NCI-H524 (cell line): ENCODE measurements around the gene SRL.
"Not testable (repeated sequence)": the region's sequence is repeated elsewhere in the genome, so short reads cannot be mapped to it uniquely, and the experiment has no call there.

ENCODE experiments used
- DNase-seq, 2 experiments: peaks; one replicate each; lab custom pipeline; 2025; lab: John Stamatoyannopoulos, UW

The SRL gene

DNA sequence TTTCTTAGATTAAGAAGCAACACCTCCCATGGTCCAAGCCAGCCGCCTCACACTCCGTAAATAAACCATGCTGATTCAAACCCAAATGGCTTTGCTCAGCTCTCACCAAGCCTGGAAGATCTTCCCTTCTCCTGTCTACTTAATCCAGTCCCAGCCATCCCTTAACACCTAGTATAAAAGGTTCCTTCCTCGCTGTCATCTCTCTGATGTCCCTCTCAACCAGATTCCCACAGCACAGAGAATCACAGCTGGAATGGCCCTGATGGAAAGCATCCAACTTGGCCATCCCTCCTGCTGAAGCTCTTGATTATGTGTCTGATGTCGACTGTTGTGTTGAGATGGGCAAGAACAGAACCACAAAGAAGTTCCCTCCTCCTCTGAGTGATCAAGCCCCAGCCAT is 75.1 kb downstream of the SRL start:
- no peak for DNase-seq

DNA sequence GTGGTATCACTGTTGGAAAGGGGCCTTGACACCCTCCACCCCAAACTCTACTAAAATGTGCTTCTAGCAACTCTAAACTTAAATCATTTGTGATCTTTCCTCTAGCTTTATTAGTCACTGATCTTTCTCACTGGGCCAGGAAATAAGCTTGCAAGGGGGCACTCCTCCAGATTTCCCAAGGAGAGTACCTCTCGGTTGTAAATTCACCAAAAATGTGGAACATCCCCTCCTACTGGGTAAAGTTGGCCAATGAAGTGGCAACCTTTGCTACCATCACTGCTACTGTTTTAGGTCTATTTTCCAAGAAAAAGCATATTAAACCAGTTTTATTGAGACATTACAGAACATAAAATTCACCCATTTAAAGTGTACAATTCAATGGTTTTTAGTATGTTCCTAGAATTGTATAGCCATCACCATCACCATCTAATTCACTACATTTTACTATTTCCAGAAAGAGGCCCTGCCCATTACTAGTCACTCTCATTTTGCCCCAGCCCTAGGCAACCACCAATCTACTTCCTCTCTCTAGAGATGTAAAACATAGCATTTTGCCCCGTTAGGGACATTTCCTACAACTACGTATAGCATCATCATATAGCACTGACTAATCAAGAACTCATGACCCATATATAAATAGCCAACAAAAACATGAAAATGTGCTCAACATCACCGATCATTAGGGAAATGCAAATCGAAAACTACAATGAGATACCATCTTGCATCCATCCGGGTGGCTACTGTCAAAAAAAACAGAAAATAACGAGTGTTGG is 81.0 kb downstream of the SRL start:
- no peak for DNase-seq

DNA sequence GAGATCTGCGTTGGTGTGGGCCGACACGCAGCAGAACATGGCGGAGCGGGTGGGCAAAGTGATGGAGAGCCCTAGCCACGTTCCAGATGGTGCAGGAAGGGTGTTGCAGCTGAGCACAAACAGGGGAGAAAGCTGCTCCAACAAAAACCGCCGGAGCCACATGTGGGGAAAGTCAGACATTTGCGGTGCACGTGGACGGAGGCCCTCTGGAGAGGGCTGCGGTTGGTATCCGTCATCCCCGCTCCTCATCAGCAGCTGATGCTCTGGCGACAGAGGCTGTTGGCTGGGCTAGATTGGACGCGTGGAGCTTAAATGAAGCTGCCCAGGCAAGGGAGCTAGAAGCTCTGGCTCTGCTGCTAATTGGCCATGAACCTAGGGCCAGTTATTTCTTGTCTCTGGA is 82.2 kb downstream of the SRL start:
- no peak for DNase-seq

DNA sequence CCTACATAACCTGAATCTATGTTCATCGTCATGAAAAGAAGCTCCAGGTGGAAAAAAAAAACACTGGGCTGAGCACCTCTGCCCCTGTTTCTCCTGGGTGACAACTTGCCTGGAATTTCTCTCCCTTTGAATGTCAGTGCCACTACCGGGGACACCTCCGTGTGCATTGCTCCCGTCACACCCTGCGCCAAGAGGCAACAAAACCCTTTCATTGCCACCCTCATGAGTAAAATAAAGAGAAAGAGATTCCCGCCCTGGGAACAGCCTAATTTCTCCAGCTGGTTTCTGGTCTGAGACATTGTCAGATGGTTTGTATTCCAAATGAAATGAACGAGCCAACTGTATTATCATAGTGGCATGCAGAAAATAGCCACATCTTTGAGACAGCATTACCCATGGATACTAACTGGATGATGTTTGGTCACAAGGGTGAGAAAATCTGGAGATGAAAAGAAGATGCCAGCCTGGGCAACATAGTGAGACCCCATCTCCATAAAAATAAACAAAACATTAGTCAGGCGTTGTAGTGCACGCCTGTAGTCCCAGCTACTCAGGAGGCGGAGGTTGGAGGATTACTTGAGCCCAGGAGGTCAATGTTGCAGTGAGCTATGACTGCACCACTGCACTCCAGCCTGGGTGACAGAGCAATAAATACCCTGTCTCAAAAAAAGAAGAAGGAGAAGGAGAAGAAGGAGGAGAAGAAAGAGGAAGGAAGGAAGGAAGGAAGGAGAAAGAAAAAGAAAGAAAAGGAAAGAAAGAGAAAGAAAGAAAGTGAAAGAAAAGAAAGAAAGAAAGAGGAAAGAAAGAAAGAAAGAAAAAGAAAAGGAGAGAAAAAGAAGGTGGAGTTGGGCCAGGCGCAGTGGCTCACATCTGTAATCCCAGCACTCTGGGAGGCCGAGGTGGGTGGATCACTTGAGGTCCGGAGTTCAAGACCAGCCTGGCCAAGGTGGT is 83.5 kb downstream of the SRL start:
- DNase-seq: no peak

DNA sequence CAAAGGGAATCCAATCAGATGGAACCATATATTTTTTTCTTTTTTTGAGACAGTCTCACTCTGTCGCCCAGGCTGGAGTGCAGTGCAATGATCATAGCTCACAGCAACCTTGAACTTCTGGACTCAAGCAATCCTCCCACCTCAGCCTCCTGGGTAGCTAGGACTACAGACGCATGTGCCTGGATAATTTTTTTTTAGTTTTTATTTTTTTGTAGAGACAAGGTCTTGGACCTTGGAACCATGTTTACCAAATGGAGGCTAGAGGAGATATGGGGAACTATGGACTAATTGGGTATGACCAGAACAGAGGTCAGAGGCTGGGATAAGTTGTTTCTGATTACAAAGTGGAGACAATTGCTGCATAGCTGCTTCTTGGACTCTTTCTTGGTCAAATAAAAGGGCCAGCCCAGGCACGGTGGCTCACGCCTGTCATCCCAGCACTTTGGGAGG is 84.5 kb downstream of the SRL start:
- no peak for DNase-seq

DNA sequence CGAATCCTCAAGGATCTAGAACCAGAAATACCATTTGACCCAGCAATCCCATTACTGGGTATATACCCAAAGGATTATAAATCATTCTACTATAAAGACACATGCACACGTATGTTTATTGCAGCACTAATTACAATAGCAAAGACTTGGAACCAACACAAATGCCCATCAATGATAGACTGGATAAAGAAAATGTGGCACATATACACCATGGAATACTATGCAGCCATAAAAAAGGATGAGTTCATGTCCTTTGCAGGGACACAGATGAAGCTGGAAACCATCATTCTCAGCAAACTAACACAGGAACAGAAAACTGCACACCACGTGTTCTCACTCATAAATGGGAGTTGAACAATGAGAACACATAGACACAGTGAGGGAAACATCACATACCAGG is 85.4 kb downstream of the SRL start:
- not testable (repeated sequence) for DNase-seq

DNA sequence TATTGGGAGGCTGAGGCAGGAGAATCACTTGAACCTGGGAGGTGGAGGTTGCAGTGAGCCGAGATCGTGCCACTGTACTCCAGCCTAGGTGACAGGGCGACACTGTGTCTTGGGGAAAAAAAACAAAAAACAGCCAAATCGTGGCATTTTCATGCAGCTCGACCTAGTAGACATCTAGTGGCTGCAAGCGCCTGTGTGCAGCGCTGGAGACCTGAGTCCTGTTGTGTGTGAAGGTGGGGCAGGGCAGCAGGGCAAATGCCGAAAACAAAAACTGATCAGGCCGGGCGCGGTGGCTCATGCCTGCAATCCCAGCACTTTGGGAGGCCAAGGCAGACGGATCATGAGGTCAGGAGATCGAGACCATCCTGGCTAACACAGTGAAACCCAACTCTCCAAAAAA is 88.5 kb downstream of the SRL start:
- DNase-seq: not testable (repeated sequence)

DNA sequence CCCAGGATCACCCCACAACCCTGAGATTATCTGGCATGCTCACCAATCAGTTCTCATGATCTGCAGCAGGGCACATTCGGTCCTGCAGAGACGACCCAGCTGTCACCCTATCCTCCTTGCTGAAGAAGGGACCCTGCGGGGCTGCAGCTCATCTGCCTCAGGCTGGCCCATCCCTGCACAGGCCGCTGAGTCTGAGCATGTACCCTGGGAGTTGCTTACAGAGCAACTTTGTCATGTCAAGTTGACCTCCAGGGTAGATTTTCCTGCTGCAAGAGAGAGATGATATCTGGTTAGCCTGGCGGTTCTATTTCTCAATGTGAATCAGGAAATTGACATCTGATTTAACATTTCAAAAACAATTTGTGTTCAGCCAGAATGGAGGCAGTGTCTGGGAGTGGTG is 89.6 kb downstream of the SRL start:
- peak in 1 of 2 experiments; percentile 57 for DNase-seq

DNA sequence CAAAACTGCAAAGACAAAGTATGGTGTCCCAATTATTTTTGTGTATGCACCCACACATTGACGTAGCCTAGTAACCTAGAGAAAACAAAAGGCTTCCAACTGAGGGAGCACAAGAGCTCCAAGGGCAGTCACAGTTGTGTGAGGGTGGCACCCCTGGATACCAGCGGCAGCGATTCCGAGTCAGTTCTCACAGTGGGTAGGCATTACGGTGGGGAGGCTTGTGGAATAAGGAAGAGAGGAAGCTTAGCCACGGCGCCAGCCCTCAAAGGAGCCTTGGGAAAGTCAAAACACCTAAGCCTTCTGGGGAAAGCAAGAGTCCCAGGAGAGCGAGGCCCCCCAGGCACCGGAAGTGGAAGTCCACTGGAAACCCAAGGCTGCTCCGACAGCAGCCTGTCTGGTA is 94.6 kb downstream of the SRL start:
- no peak for DNase-seq

DNA sequence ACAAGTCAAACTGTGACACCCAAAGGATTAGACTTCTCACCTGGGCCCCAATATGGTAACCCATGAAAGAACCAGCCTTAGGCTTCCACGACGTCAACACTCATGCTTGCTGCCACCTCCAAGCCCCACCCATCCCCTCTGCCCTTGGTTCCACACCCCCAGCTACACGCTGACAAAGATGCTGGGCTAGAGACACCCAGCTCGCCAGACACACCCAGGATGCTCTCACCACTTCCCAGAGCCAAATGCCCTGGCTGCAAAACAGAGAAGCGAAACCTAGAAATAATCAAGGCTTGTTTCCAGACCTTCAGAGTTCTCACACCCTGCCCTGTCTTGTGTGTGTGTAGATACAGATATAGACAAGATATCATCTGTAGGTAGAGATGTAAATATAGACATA is 99.6 kb downstream of the SRL start:
- DNase-seq: no peak

DNA sequence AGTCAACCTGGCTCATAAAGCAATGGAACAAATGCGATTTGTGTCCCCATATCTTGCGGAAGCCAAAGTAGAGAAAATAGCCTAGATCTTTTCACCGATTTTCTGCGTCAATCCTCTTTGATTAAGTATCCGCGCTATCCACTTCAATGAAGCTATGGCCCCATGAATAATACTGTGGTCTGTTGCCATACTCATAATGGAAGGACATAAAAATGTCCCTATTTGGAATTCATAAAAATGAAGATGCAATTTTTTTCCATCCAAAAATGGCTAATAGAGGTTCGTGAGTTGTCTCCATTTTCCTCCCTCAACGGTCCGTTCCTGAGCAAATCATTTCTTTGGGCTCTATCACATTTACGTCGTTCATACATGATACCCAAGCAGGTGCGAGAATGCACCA is 100.3 kb downstream of the SRL start:
- no peak for DNase-seq

DNA sequence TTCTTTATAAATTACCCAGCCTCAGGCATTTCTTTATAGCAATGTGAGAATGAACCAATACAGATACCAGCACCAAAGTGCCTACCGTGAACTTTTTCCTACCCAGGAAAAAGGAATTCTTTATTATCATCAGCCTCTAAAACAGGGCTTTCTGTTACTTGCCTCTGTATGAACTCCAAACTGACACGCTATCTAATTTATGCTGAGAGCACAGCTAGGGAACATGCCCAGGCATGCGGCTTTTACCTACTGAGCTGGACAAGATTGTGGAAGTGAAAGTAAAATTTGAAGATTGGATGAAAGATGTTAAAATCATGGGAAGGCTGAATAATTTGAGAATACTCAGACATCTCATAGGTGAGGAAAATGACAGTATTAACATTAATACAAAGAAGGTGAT is 101.2 kb downstream of the SRL start:
- peak in 1 of 2 experiments; percentile 23 for DNase-seq

DNA sequence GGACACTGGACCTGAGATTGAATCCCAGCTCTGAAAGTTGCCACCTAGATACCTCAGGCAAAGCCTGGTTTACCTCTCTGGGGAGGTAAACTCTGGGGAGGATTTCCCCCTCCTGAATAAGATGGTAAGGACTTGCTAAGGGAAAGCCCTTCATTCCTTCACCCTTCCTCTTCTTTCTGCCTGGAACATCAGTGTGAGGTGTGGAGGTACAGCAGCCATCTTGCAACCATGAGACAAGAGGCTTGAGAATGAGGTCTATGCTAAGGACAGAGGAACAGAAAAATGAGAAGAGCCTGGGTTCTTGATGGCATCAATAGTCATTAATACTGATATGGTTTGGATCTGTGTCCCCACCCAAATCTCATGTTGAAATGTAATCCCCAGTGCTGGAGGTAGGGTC is 101.9 kb downstream of the SRL start:
- DNase-seq: no peak
